ENCODE measurements around the gene IL9. TPM values are rescaled to one million over a fixed set of nuclear protein-coding genes. Genes with fewer than 3 reads are reported as not detected.

IL9 gene
- total RNA-seq, 1 donor = not detected

- TF ChIP-seq, protein P1, sequence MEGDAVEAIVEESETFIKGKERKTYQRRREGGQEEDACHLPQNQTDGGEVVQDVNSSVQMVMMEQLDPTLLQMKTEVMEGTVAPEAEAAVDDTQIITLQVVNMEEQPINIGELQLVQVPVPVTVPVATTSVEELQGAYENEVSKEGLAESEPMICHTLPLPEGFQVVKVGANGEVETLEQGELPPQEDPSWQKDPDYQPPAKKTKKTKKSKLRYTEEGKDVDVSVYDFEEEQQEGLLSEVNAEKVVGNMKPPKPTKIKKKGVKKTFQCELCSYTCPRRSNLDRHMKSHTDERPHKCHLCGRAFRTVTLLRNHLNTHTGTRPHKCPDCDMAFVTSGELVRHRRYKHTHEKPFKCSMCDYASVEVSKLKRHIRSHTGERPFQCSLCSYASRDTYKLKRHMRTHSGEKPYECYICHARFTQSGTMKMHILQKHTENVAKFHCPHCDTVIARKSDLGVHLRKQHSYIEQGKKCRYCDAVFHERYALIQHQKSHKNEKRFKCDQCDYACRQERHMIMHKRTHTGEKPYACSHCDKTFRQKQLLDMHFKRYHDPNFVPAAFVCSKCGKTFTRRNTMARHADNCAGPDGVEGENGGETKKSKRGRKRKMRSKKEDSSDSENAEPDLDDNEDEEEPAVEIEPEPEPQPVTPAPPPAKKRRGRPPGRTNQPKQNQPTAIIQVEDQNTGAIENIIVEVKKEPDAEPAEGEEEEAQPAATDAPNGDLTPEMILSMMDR (IDR thresholded peaks at IDR 0.05; ENCODE audit: extremely low read depth, low read depth, low read length) = no peak
- Histone ChIP-seq H2AFZ (ENCODE audit: low read length) (no peak overlapping the region), H3K79me2 (ENCODE audit: insufficient read depth, low read length) (no peaks in the 10 kb centered on the region), H3K27ac (ENCODE audit: low read depth, low read length) (no peak overlapping the region), H3K36me3 (ENCODE audit: insufficient read depth, low read length) (no peaks in the 10 kb centered on the region), H3K4me1 (ENCODE audit: insufficient read depth, low read length) (no peaks in the 10 kb centered on the region), H4K20me1 (ENCODE audit: insufficient read depth, low read length) (no peaks in the 10 kb centered on the region), H3K27me3 (ENCODE audit: insufficient read depth, low read length) (peaks cover 24% of the 10 kb centered on the region), H3K9me3 (ENCODE audit: low read depth, low read length) (no peaks in the 10 kb centered on the region), H3K4me3 (ENCODE audit: insufficient read depth, low read length) (no peak overlapping the region), H3K4me2 (ENCODE audit: insufficient read depth, low read length) (no peak overlapping the region)
- DNase-seq (ENCODE audit: insufficient read length, low spot score, missing footprints) = peak; percentile 15
Measured at GRCh38 chr5:135885031-135885430, 10.6 kb downstream of the IL9 start.

DNA sequence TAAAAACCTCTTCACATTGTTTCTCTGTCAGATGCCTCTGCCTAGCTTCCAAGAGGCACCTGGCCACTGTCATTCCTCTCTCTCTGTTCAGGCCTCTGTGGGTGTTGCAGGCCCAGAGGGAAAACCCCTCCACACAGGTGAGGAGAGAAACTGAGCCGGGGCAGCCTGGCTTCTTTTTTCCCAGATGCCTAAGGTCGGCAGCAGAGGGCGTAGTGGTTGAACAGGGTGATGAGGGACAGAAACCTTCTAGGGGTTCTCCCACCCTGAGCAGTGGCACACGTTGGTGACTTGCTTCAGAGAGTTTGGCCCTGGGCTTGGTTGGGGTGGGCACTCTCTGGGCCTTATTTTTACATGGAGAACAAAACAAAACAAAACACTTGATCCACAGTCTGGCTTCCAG, 12.2 kb downstream of the IL9 start:
- peaks cover 24% of the 10 kb centered on the region for H3K27me3 ChIP-seq (ENCODE audit: insufficient read depth, low read length)
- H3K79me2 ChIP-seq (ENCODE audit: insufficient read depth, low read length) = no peaks in the 10 kb centered on the region
- H3K9me3 ChIP-seq (ENCODE audit: low read depth, low read length) = no peaks in the 10 kb centered on the region
- no peak overlapping the region for H3K4me3 ChIP-seq (ENCODE audit: insufficient read depth, low read length)
- no peaks in the 10 kb centered on the region for H3K4me1 ChIP-seq (ENCODE audit: insufficient read depth, low read length)
- no peak overlapping the region for H3K27ac ChIP-seq (ENCODE audit: low read depth, low read length)
- no peaks in the 10 kb centered on the region for H4K20me1 ChIP-seq (ENCODE audit: insufficient read depth, low read length)
- no peak overlapping the region for H2AFZ ChIP-seq (ENCODE audit: low read length)
- no peaks in the 10 kb centered on the region for H3K36me3 ChIP-seq (ENCODE audit: insufficient read depth, low read length)
- no peak overlapping the region for H3K4me2 ChIP-seq (ENCODE audit: insufficient read depth, low read length)
- TF ChIP-seq, protein P1 (IDR thresholded peaks at IDR 0.05; ENCODE audit: extremely low read depth, low read depth, low read length) = peak; percentile 25
- DNase-seq (ENCODE audit: insufficient read length, low spot score, missing footprints) = peak; percentile 43

- Histone ChIP-seq H3K4me1 (ENCODE audit: insufficient read depth, low read length) (no peaks in the 10 kb centered on the region), H4K20me1 (ENCODE audit: insufficient read depth, low read length) (no peaks in the 10 kb centered on the region), H3K9me3 (ENCODE audit: low read depth, low read length) (no peaks in the 10 kb centered on the region), H2AFZ (ENCODE audit: low read length) (no peak overlapping the region), H3K4me3 (ENCODE audit: insufficient read depth, low read length) (no peak overlapping the region), H3K27ac (ENCODE audit: low read depth, low read length) (no peak overlapping the region), H3K27me3 (ENCODE audit: insufficient read depth, low read length) (peaks cover 24% of the 10 kb centered on the region), H3K4me2 (ENCODE audit: insufficient read depth, low read length) (no peak overlapping the region), H3K36me3 (ENCODE audit: insufficient read depth, low read length) (no peaks in the 10 kb centered on the region), H3K79me2 (ENCODE audit: insufficient read depth, low read length) (no peaks in the 10 kb centered on the region)
- TF ChIP-seq, protein P1 (IDR thresholded peaks at IDR 0.05; ENCODE audit: extremely low read depth, low read depth, low read length) = no peak
- peak; percentile 31 for DNase-seq (ENCODE audit: insufficient read length, low spot score, missing footprints)
Measured at GRCh38 chr5:135883026-135883425, 12.6 kb downstream of the IL9 start.

DNA sequence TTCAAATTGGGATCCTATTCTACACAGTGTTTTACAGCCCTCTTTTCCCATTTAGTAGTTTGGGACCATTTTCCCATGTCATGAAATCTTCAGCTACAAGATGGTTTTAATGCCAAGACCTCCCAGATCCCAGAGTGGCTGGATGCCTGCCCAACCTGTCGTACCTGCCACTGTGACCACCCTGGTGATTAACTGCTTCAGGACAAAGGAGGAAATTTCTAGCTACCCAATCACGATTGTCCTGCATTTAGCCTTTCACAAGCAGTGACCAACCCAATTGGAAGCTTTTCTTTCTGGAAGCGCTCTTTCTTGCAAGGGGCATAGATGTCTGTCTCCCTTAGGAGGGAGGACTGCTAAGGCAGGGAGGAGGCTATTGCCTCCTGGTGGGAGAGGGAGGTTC, 13.8 kb downstream of the IL9 start:
- Histone ChIP-seq H3K36me3 (ENCODE audit: insufficient read depth, low read length) (no peaks in the 10 kb centered on the region), H3K4me3 (ENCODE audit: insufficient read depth, low read length) (no peak overlapping the region), H3K4me1 (ENCODE audit: insufficient read depth, low read length) (no peaks in the 10 kb centered on the region), H4K20me1 (ENCODE audit: insufficient read depth, low read length) (no peaks in the 10 kb centered on the region), H3K9me3 (ENCODE audit: low read depth, low read length) (no peaks in the 10 kb centered on the region), H3K79me2 (ENCODE audit: insufficient read depth, low read length) (no peaks in the 10 kb centered on the region), H3K4me2 (ENCODE audit: insufficient read depth, low read length) (no peak overlapping the region), H2AFZ (ENCODE audit: low read length) (no peak overlapping the region), H3K27ac (ENCODE audit: low read depth, low read length) (no peak overlapping the region), H3K27me3 (ENCODE audit: insufficient read depth, low read length) (peaks cover 24% of the 10 kb centered on the region)
- TF ChIP-seq, protein P1 (IDR thresholded peaks at IDR 0.05; ENCODE audit: extremely low read depth, low read depth, low read length) = no peak
- DNase-seq (ENCODE audit: insufficient read length, low spot score, missing footprints) = no peak
